OCI-LY1 (cell line): ENCODE measurements around the gene GPR3.

Source experiments
- EZH2 ChIP-seq: fragments of 200-600 bp; sonication (generic), shearing (Covaris generic); IDR thresholded peaks from 2 replicates; pipeline ENCODE4 v1.8.0; 2017; ENCODE audit warnings: borderline replicate concordance, mixed run types, mild to moderate bottlenecking, antibody characterized with exemption, low read length, moderate library complexity, mixed read lengths
- TF ChIP-seq, protein P1 (sequence below): fragments of 200-600 bp; sonication (generic), shearing (Covaris generic); IDR thresholded peaks from 2 replicates; pipeline ENCODE4 v1.5.1; 2017; ENCODE audit warnings: mild to moderate bottlenecking, antibody characterized with exemption, low read length, moderate library complexity, mixed read lengths

DNA sequence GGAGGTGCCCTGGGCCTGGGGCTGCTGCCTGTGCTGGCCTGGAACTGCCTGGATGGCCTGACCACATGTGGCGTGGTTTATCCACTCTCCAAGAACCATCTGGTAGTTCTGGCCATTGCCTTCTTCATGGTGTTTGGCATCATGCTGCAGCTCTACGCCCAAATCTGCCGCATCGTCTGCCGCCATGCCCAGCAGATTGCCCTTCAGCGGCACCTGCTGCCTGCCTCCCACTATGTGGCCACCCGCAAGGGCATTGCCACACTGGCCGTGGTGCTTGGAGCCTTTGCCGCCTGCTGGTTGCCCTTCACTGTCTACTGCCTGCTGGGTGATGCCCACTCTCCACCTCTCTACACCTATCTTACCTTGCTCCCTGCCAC is 1.8 kb downstream of the GPR3 start:
- TF ChIP-seq, protein P1, sequence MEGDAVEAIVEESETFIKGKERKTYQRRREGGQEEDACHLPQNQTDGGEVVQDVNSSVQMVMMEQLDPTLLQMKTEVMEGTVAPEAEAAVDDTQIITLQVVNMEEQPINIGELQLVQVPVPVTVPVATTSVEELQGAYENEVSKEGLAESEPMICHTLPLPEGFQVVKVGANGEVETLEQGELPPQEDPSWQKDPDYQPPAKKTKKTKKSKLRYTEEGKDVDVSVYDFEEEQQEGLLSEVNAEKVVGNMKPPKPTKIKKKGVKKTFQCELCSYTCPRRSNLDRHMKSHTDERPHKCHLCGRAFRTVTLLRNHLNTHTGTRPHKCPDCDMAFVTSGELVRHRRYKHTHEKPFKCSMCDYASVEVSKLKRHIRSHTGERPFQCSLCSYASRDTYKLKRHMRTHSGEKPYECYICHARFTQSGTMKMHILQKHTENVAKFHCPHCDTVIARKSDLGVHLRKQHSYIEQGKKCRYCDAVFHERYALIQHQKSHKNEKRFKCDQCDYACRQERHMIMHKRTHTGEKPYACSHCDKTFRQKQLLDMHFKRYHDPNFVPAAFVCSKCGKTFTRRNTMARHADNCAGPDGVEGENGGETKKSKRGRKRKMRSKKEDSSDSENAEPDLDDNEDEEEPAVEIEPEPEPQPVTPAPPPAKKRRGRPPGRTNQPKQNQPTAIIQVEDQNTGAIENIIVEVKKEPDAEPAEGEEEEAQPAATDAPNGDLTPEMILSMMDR, result no peak
- TF ChIP-seq EZH2, result no peak
